Immature natural killer cell (primary cell): ENCODE data around the gene ZNF555. TPM values are rescaled to one million over a fixed set of nuclear protein-coding genes. Genes with fewer than 3 reads are reported as not detected.

ENCODE experiments used
- polyA plus RNA-seq, 3 donors: library from polyadenylated mRNA; unstranded; fragments of 300-500 nt; fragmentation: Illumina TruSeq; gene quantifications; one replicate each; pipeline ENCODE4 v1.2.3, GENCODE V29; 2021

Gene ZNF555
- polyA plus RNA-seq, 3 donors from 2014 or later: 3.2 to 7.1 (median 3.8) TPM

Other genes starting within 250 kb of the ZNF555 start
- gene GNG7, start 138.8 kb upstream of the ZNF555 start, polyA plus RNA-seq: under 1 TPM; 0.22 to 0.84 (median 0.33) TPM
- gene DIRAS1, start 120.1 kb upstream of the ZNF555 start, polyA plus RNA-seq: not detected
- 10 to 100 TPM; 43.8 to 63.7 (median 46.8) TPM for gene SLC39A3, start 101.5 kb upstream of the ZNF555 start, polyA plus RNA-seq
- 10 to 100 TPM; 32.1 to 47.6 (median 34.3) TPM for gene SGTA, start 58.2 kb upstream of the ZNF555 start, polyA plus RNA-seq
- 10 to 100 TPM; 20.0 to 39.9 (median 31.6) TPM for gene THOP1, start 56.0 kb upstream of the ZNF555 start, polyA plus RNA-seq
- 1 to 10 TPM in 1 of 3 donors, under 1 TPM in 1, not detected in 1; 0.87 to 4.1 TPM for gene ZNF554, start 21.6 kb upstream of the ZNF555 start, polyA plus RNA-seq
- not detected for gene ZNF556, start 25.9 kb downstream of the ZNF555 start, polyA plus RNA-seq
- 1 to 10 TPM; 3.4 to 8.5 (median 3.7) TPM for gene ZNF57, start 59.5 kb downstream of the ZNF555 start, polyA plus RNA-seq
- 1 to 10 TPM in 2 of 3 donors, not detected in 1; 1.1 to 2.1 TPM for gene ZNF77, start 103.5 kb downstream of the ZNF555 start, polyA plus RNA-seq
- 1 to 10 TPM in 2 of 3 donors, under 1 TPM in 1; 0.34 to 2.3 (median 1.8) TPM for gene TLE6, start 136.1 kb downstream of the ZNF555 start, polyA plus RNA-seq
- gene TLE2, start 187.8 kb downstream of the ZNF555 start, polyA plus RNA-seq: 1 to 10 TPM; 1.2 to 2.4 (median 1.3) TPM
- gene TLE5, start 221.0 kb downstream of the ZNF555 start, polyA plus RNA-seq: 100 to 1,000 TPM; 382 to 635 (median 466) TPM